Head of caudate nucleus (tissue), 42 donors: ENCODE measurements around the gene BCOR.

Experiments used
- DNase-seq, 42 donors: peaks; one replicate each; pipeline versions ENCODE4 v3.0.0 to v3.0.0-alpha.2; 2020 to 2021; ENCODE audit warnings: mixed read lengths in 7 of 42
- intact Hi-C: fragments of 100-400 bp; cut with DNase I; formaldehyde crosslinking; loops from one replicate; pipeline ENCODE4 v1.15.0; 2022

BCOR gene

GRCh38 chrX:40004246-40004535, 93.6 kb downstream of the BCOR start:
- intact Hi-C loops = no loop called here
- DNase-seq = no peak

- no peak for DNase-seq
- intact Hi-C loops = no loop called here
These were observed 94.1 kb downstream of the BCOR start for GRCh38 chrX:40003428-40004245.

- intact Hi-C loops = no loop called here
- no peak for DNase-seq
These were observed 94.7 kb downstream of the BCOR start for GRCh38 chrX:40003071-40003427.
